Adrenal gland (tissue), 19 donors: Measurements from ENCODE around the gene IL1RL1. TPM values are rescaled to one million over a fixed set of nuclear protein-coding genes. Genes with fewer than 3 reads are reported as not detected.

Experiments used
- DNase-seq, 7 donors: peaks; one replicate each; pipeline ENCODE4 v3.0.0-alpha.2; 2019 to 2020
- H3K27ac ChIP-seq, 5 donors: fragments of 200-600 bp; sonication (generic) in 4 of 5; 1 replicate in 3 of 5; 2 replicates in 2 of 5; pipeline versions ENCODE4 v1.5.1 to v1.8.0; 2016 to 2020; ENCODE audit warnings: mild to moderate bottlenecking in 1 of 5
- H3K27me3 ChIP-seq: fragments of 200-600 bp; 2 replicates; pipeline ENCODE4 v1.8.0; 2021
- H3K36me3 ChIP-seq, 2 donors: fragments of 200-600 bp; replicated peaks in 1 of 2; 1 replicate in 1 of 2; 2 replicates in 1 of 2; pipeline versions ENCODE4 v1.5.1 to v1.8.0; 2018 to 2022
- H3K4me1 ChIP-seq, 2 donors: fragments of 200-600 bp; replicated peaks in 1 of 2; 1 replicate in 1 of 2; 2 replicates in 1 of 2; pipeline versions ENCODE4 v1.5.1 to v1.8.0; 2018 to 2021
- H3K4me3 ChIP-seq, 4 donors: fragments of 200-600 bp; sonication (generic) in 3 of 4; one replicate each; pipeline ENCODE4 v1.5.1; 2016 to 2018
- H3K9me3 ChIP-seq, 3 donors: fragments of 200-600 bp; sonication (generic) in 1 of 3; replicated peaks in 1 of 3; 1 replicate in 2 of 3; 2 replicates in 1 of 3; pipeline versions ENCODE4 v1.5.1 to v1.8.0; 2016 to 2021
- CTCF ChIP-seq, 6 experiments: fragments of 450-650 bp in 4 of 6; fragments of 200-600 bp in 2 of 6; sonication (generic) in 1 of 6; IDR thresholded peaks; 1 replicate in 5 of 6; 2 replicates in 1 of 6; pipeline versions ENCODE4 v1.5.1 to v1.8.0; 2016 to 2021; ENCODE audit warnings: antibody characterized with exemption in 6 of 6, mild to moderate bottlenecking in 2 of 6, moderate library complexity in 1 of 6
- POLR2A ChIP-seq, 2 donors: fragments of 450-650 bp; IDR thresholded peaks; one replicate each; pipeline ENCODE4 v1.6.1; 2017; ENCODE audit warnings: antibody characterized with exemption in 2 of 2, mild to moderate bottlenecking in 2 of 2, moderate library complexity in 1 of 2
- WGBS, 4 donors: extraction: QIAGEN DNeasy Blood & Tissue Kit in 2 of 4; methylation state at CpG; one replicate each; pipeline versions ENCODE4 v1.1.5 to v1.1.7; 2013 to 2017; 5-methylcytosine and 5-hydroxymethylcytosine counted together
- intact Hi-C, 2 donors: fragments of 100-400 bp; cut with DNase I; formaldehyde crosslinking; loops; one replicate each; pipeline versions ENCODE4 v1.14.1 to v1.15.0; 2022 to 2023
- long read RNA-seq, 10 donors: library from polyadenylated mRNA in 3 of 10; unstranded in 2 of 10; stranded (forward) in 1 of 10; transcript quantifications; one replicate each; pipeline ENCODE4 v2.0.0 and lab custom pipeline, GENCODE V29; 2021 to 2026
- polyA plus RNA-seq, 3 donors: library from polyadenylated mRNA; stranded (reverse); fragments of 200-250 nt in 2 of 3; fragments of 350-450 nt in 1 of 3; fragmentation: Illumina TruSeq in 1 of 3; extraction: RNeasy Lipid Tissue Mini Kit (QIAGEN cat#74804) in 1 of 3; gene quantifications; one replicate each; pipeline ENCODE4 v1.2.3, GENCODE V29; 2013 to 2014
- total RNA-seq, 9 donors: library from RNA; depleted of rRNA in 4 of 9; stranded (reverse); fragments of >200 nt in 4 of 9; fragments of 120-200 nt in 1 of 9; fragmentation: NEBNext Ultra II Directional in 1 of 9; extraction: Animal tissue kit (Norgen Biotek cat#: 25700) in 1 of 9; gene quantifications; one replicate each; pipeline versions ENCODE4 v1.1.0 to v1.2.4, GENCODE V29; 2013 to 2023
- donor health status: healthy with polysubstance abuse.
- donor health status: Bipolar disorder and iron deficiency.
- donor health status: DM: yes; HTN: yes; CAD: no.
- donor health status: DM: no; HTN: no; CAD: no.
- donor health status: DM: no; HTN: no; CAD: no.
- donor health status: DM: yes; HTN: yes; CAD: no.

Gene IL1RL1
- total RNA-seq (10 to 100 TPM in 7 of 9 donors, 1 to 10 TPM in 2; 2.1 to 74.8 (median 25.3) TPM), polyA plus RNA-seq (10 to 100 TPM; 11.5 to 60.5 (median 17.4) TPM)
- long read RNA-seq, donor 1, partial matches to known transcripts: 0 of 1 reads
- long read RNA-seq, donor 1, other reads (novel, unspliced or antisense): 0 of 1 reads
- long read RNA-seq, donor 2, partial matches to known transcripts: 0 of 1 reads
- long read RNA-seq, donor 2, other reads (novel, unspliced or antisense): 0 of 1 reads
- long read RNA-seq, donor 3, partial matches to known transcripts: 0 of 1 reads
- long read RNA-seq, donor 3, other reads (novel, unspliced or antisense): 0 of 1 reads
- long read RNA-seq, donor 4, transcript IL1RL1-202 (8 exons, 3,994 nt): major isoform, 10 of 13 reads
- long read RNA-seq, donor 4, partial matches to known transcripts: 1 of 13 reads
- long read RNA-seq, donor 4, other reads (novel, unspliced or antisense): 2 of 13 reads
- long read RNA-seq, donor 5, transcript IL1RL1-202 (8 exons, 3,994 nt): major isoform, 18 of 19 reads
- long read RNA-seq, donor 5, partial matches to known transcripts: 0 of 19 reads
- long read RNA-seq, donor 5, other reads (novel, unspliced or antisense): 1 of 19 reads
- long read RNA-seq, donor 6, partial matches to known transcripts: 0 of 1 reads
- long read RNA-seq, donor 6, other reads (novel, unspliced or antisense): 0 of 1 reads
- long read RNA-seq, donor 7, partial matches to known transcripts: 0 of 1 reads
- long read RNA-seq, donor 7, other reads (novel, unspliced or antisense): 0 of 1 reads
- long read RNA-seq, donor 8: 0 reads
- long read RNA-seq, donor 9: 0 reads
- long read RNA-seq, donor 10: 0 reads

- H3K9me3 ChIP-seq: no peaks in the 10 kb centered on the region
- 55 to 71% (median 62%) methylated on average over 5 of the region's 5 CpGs for WGBS, 4 donors
Measured at GRCh38 chr2:102310964-102311640, at the start of gene IL1RL1. Gene IL1RL1, plus strand, starts transcription at chr2:102311563. Its CDS starts 26,702 bp downstream, at chr2:102338265.

GRCh38 chr2:102262216-102263129 is 48.9 kb upstream of the IL1RL1 start:
- intact Hi-C loops: no loop called here
- H3K9me3 ChIP-seq: no peaks in the 10 kb centered on the region
- H3K4me1 ChIP-seq: no peaks in the 10 kb centered on the region
- H3K4me3 ChIP-seq: no peak overlapping the region
- TF ChIP-seq POLR2A (IDR thresholded peaks at IDR 0.05): no peak
- no peaks in the 10 kb centered on the region for H3K36me3 ChIP-seq
- no peaks in the 10 kb centered on the region for H3K27me3 ChIP-seq
- DNase-seq: no peak
- WGBS, 4 donors: 58 to 61% (median 60%) methylated on average over 6 of the region's 6 CpGs
- H3K27ac ChIP-seq: no peak overlapping the region

More at GRCh38 chr2:102310964-102311640, at the start of gene IL1RL1:
- H3K27ac ChIP-seq: no peak within 1 kb of the TSS
- H3K36me3 ChIP-seq: no peaks in the 10 kb centered on the region
- no peak for TF ChIP-seq POLR2A (IDR thresholded peaks at IDR 0.05)
- no peak for TF ChIP-seq CTCF (IDR thresholded peaks at IDR 0.05)
- intact Hi-C loops: no loop called here
- H3K4me1 ChIP-seq: no peaks in the 10 kb centered on the region
- H3K27me3 ChIP-seq: no peaks in the 10 kb centered on the region
- no peak for DNase-seq
- H3K4me3 ChIP-seq: no peak within 1 kb of the TSS

GRCh38 chr2:102264952-102265351 is 46.4 kb upstream of the IL1RL1 start:
- TF ChIP-seq POLR2A (IDR thresholded peaks at IDR 0.05): no peak
- no peak for TF ChIP-seq CTCF (IDR thresholded peaks at IDR 0.05)
- Histone ChIP-seq H3K27me3 (no peaks in the 10 kb centered on the region), H3K36me3 (no peaks in the 10 kb centered on the region), H3K4me1 (peaks cover 0 to 6% of the 10 kb centered on the region in 2 donors), H3K4me3 (no peak overlapping the region), H3K27ac (peak overlapping the region in 1 of 5 donors; percentile 5), H3K9me3 (no peaks in the 10 kb centered on the region)
- intact Hi-C loops: no loop called here
- WGBS, 4 donors: 80 to 93% (median 85%) methylated on average over 2 of the region's 2 CpGs
- DNase-seq: no peak

- H3K9me3 ChIP-seq: no peaks in the 10 kb centered on the region
- no peak for TF ChIP-seq POLR2A (IDR thresholded peaks at IDR 0.05)
- TF ChIP-seq CTCF (IDR thresholded peaks at IDR 0.05): no peak
- 50 to 83% (median 61%) methylated on average over 1 of the region's 1 CpG for WGBS, 4 donors
- H3K36me3 ChIP-seq: no peaks in the 10 kb centered on the region
- H3K27ac ChIP-seq: peak overlapping the region in 2 of 5 donors; percentile 48 to 70
- no peaks in the 10 kb centered on the region for H3K27me3 ChIP-seq
- intact Hi-C loops: no loop called here
- no peak overlapping the region for H3K4me3 ChIP-seq
- DNase-seq: no peak
- H3K4me1 ChIP-seq: peaks cover 0 to 6% of the 10 kb centered on the region in 2 donors
Measured at GRCh38 chr2:102266204-102266603, 45.2 kb upstream of the IL1RL1 start.
